GM23338 (cell line): ENCODE measurements around the gene CTNNAL1. TPM values are rescaled to one million over a fixed set of nuclear protein-coding genes. Genes with fewer than 3 reads are reported as not detected.

ENCODE experiments used
- ATAC-seq: fragments of 200-7000 bp; cut with Tn5 transposase; 3 replicates; pipeline ENCODE4 v1.9.1; 2020
- DNase-seq: peaks from one replicate; pipeline ENCODE4 v3.0.0-alpha.2; 2015; ENCODE audit warnings: low spot score
- H2AFZ ChIP-seq: fragments of 200-600 bp; sonication (generic); 2 replicates; pipeline ENCODE4 v1.8.0; 2016; ENCODE audit warnings: antibody characterized with exemption, mild to moderate bottlenecking, moderate library complexity
- H3F3A ChIP-seq: fragments of 200-600 bp; sonication (generic); replicated peaks from 2 replicates; pipeline ENCODE4 v1.8.0; 2017; ENCODE audit warnings: antibody characterized with exemption, mixed run types, low read depth
- H3K27ac ChIP-seq: fragments of 200-600 bp; sonication (generic); 2 replicates; pipeline ENCODE4 v1.6.1; 2016; ENCODE audit warnings: low read depth
- H3K27me3 ChIP-seq: fragments of 200-600 bp; sonication (generic); 2 replicates; pipeline ENCODE4 v1.8.0; 2016; ENCODE audit warnings: mild to moderate bottlenecking, mixed run types, moderate library complexity; ENCODE audit not compliant: insufficient read depth
- H3K36me3 ChIP-seq: fragments of 200-600 bp; sonication (generic); 2 replicates; pipeline ENCODE4 v1.8.0; 2016; ENCODE audit warnings: mild to moderate bottlenecking; ENCODE audit not compliant: insufficient read depth
- H3K4me1 ChIP-seq: fragments of 200-600 bp; sonication (generic); 2 replicates; pipeline ENCODE4 v1.8.0; 2016; ENCODE audit warnings: mild to moderate bottlenecking, moderate library complexity; ENCODE audit not compliant: insufficient read depth
- H3K4me2 ChIP-seq: fragments of 200-600 bp; sonication (generic); 2 replicates; pipeline ENCODE4 v1.7.1; 2017; ENCODE audit warnings: mixed run types
- H3K4me3 ChIP-seq: fragments of 200-600 bp; sonication (generic); 2 replicates; pipeline ENCODE4 v1.6.1; 2016; ENCODE audit warnings: mixed run types
- H3K79me2 ChIP-seq: fragments of 200-600 bp; sonication (generic); replicated peaks from 2 replicates; pipeline ENCODE4 v1.8.0; 2017; ENCODE audit warnings: mild to moderate bottlenecking; ENCODE audit not compliant: insufficient read depth
- H3K9me2 ChIP-seq: fragments of 200-600 bp; sonication (generic); 2 replicates; pipeline ENCODE4 v1.8.0; 2017; ENCODE audit not compliant: insufficient read depth
- H4K20me1 ChIP-seq: fragments of 200-600 bp; sonication (generic); replicated peaks from 2 replicates; pipeline ENCODE4 v1.8.0; 2017; ENCODE audit warnings: mild to moderate bottlenecking; ENCODE audit not compliant: insufficient read depth
- H3K27ac Mint-ChIP-seq: 2 replicates; pipeline ENCODE4 v1.8.0; 2020; ENCODE audit warnings: inconsistent platforms, mild to moderate bottlenecking, moderate library complexity, mixed read lengths
- H3K27me3 Mint-ChIP-seq: 3 replicates; pipeline ENCODE4 v1.8.0; 2022; ENCODE audit warnings: low read depth, mild to moderate bottlenecking, moderate library complexity, mixed read lengths, inconsistent platforms; ENCODE audit not compliant: insufficient read depth, poor library complexity
- H3K36me3 Mint-ChIP-seq: 3 replicates; pipeline ENCODE4 v1.8.0; 2021; ENCODE audit warnings: low read depth, mild to moderate bottlenecking, inconsistent platforms, moderate library complexity, mixed read lengths
- H3K4me1 Mint-ChIP-seq: 3 replicates; pipeline ENCODE4 v1.8.0; 2020; ENCODE audit warnings: mild to moderate bottlenecking, inconsistent platforms, mixed read lengths
- H3K4me3 Mint-ChIP-seq: 3 replicates; pipeline ENCODE4 v1.8.0; 2021; ENCODE audit warnings: moderate library complexity, mild to moderate bottlenecking, inconsistent platforms, mixed read lengths
- H3K9me3 Mint-ChIP-seq: 3 replicates; pipeline ENCODE4 v1.8.0; 2020; ENCODE audit warnings: moderate library complexity, mild to moderate bottlenecking, inconsistent platforms, mixed read lengths
- CREB1 ChIP-seq: fragments of 250-450 bp; sonication (Bioruptor Pico); IDR thresholded peaks from 2 replicates; pipeline ENCODE4 v1.5.0; 2020; ENCODE audit warnings: low read depth, mild to moderate bottlenecking, moderate library complexity
- CTCF ChIP-seq, 2 experiments: fragments of 200-600 bp in 1 of 2; sonication (generic) in 1 of 2; conservative IDR thresholded peaks; 2 replicates each; pipeline versions ENCODE4 v1.5.1 to v1.6.1; 2016 to 2017; ENCODE audit warnings: antibody characterized with exemption in 2 of 2, low read depth in 2 of 2, mild to moderate bottlenecking in 2 of 2, moderate library complexity in 1 of 2
- EZH2 ChIP-seq: fragments of 200-600 bp; sonication (generic); IDR thresholded peaks from one replicate; pipeline ENCODE4 v1.8.0; 2017; ENCODE audit warnings: antibody characterized with exemption, mild to moderate bottlenecking, low read depth; ENCODE audit not compliant: unreplicated experiment
- EZH2phosphoT487 ChIP-seq: fragments of 200-600 bp; sonication (generic); IDR thresholded peaks from one replicate; pipeline ENCODE4 v1.8.1; 2018; ENCODE audit warnings: antibody characterized with exemption; ENCODE audit not compliant: unreplicated experiment
- JUNB ChIP-seq: IDR thresholded peaks from one replicate; pipeline ENCODE4 v1.6.1; 2016; ENCODE audit warnings: antibody characterized with exemption; ENCODE audit not compliant: unreplicated experiment
- NANOG ChIP-seq: IDR thresholded peaks from 2 replicates; pipeline ENCODE4 v1.6.1; 2016; ENCODE audit warnings: antibody characterized with exemption, borderline replicate concordance
- POLR2AphosphoS5 ChIP-seq: IDR thresholded peaks from 2 replicates; pipeline ENCODE4 v1.6.1; 2016; ENCODE audit warnings: antibody characterized with exemption, low read depth
- ZNF331 ChIP-seq: fragments of 250-450 bp; sonication (Bioruptor Pico); IDR thresholded peaks from 2 replicates; pipeline ENCODE4 v1.5.0; 2020; ENCODE audit warnings: low read depth, mild to moderate bottlenecking, moderate library complexity
- ZNF462 ChIP-seq: fragments of 250-450 bp; sonication (Bioruptor Pico); IDR thresholded peaks from 2 replicates; pipeline ENCODE4 v1.5.0; 2020; ENCODE audit warnings: mild to moderate bottlenecking, moderate library complexity
- polyA plus RNA-seq: library from polyadenylated mRNA; unstranded; fragments of >200 nt; fragmentation: Nextera tagmentation; extraction: Ambion mirVana; gene quantifications from 2 replicates; pipeline ENCODE4 v1.2.1, GENCODE V29; 2016
- total RNA-seq: library from RNA; depleted of rRNA; stranded (reverse); fragments of >200 nt; shearing (Covaris generic); gene quantifications from 2 replicates; pipeline ENCODE4 v1.2.3, GENCODE V29; 2014
- TF ChIP-seq, protein P1 (sequence below): IDR thresholded peaks from 2 replicates; pipeline ENCODE4 v1.6.1; 2016; ENCODE audit warnings: antibody characterized with exemption

Gene CTNNAL1
- total and polyA plus RNA-seq, 2 experiments from 2014 or later, result 63.0 to 211 TPM

DNA sequence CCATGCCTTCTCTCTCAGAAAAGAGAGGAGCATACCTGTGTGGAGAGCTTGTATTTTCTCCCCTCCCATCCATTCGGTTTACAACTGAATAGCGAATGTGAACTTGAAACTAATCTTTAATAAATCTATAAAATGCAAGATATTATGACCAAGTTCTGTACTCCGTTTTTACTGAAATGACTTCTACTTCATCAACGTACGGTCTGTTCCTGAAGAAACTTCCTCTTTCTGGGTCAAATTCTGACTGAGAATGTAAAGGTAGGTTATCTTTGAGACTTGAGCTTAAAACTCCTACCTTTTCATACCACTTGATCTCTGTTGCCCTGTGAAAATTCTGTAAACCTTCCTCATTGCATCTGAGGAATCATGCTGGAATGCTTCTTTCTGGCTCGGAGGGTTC, 4.2 kb upstream of the CTNNAL1 start (continued):
- no peak for TF ChIP-seq ZNF462 (CRISPR knock-in tag)
- TF ChIP-seq CREB1 (CRISPR knock-in tag), result no peak

DNA sequence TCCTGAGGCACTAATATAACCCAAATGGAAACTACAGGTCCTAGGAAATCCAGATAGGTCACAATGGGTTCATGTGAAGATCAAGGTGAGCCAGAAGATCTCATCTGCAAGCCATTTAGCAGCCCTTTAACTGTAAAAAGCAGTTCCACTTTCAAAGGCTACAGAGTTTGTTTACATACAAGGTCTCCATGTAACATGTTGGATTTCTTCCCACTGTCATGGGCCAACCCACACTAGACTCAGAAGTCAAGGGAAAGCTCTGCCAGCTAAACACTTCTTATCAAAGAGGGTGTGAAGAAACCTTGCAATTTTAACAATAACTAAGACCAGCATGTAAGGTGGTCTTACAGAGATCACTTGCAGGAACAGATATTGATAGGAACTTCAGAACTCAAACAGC, 3.8 kb upstream of the CTNNAL1 start:
- Mint-ChIP-seq H3K4me1 (peaks cover 16% of the 10 kb centered on the region), H3K27me3 (peaks cover 7% of the 10 kb centered on the region), H3K36me3 (peaks cover 17% of the 10 kb centered on the region), H3K4me3 (no peak overlapping the region), H3K9me3 (no peaks in the 10 kb centered on the region), H3K27ac (no peak overlapping the region)
- no peak for TF ChIP-seq EZH2
- H3K79me2 ChIP-seq, result peaks cover 4% of the 10 kb centered on the region
- H2AFZ ChIP-seq, result no peak overlapping the region
- ATAC-seq (no peak), DNase-seq (no peak)
- no peak overlapping the region for H3K4me3 ChIP-seq
- H4K20me1 ChIP-seq, result peaks cover 4% of the 10 kb centered on the region
- H3K4me2 ChIP-seq, result no peak overlapping the region
- peaks cover 3% of the 10 kb centered on the region; the same call in 1 of the 2 replicates for H3K36me3 ChIP-seq
- no peaks in the 10 kb centered on the region for H3K9me2 ChIP-seq
- H3K27ac ChIP-seq, result no peak overlapping the region
- peaks cover 15% of the 10 kb centered on the region for H3K4me1 ChIP-seq
- H3F3A ChIP-seq, result peaks cover 6% of the 10 kb centered on the region
- peaks cover 3% of the 10 kb centered on the region for H3K27me3 ChIP-seq

DNA sequence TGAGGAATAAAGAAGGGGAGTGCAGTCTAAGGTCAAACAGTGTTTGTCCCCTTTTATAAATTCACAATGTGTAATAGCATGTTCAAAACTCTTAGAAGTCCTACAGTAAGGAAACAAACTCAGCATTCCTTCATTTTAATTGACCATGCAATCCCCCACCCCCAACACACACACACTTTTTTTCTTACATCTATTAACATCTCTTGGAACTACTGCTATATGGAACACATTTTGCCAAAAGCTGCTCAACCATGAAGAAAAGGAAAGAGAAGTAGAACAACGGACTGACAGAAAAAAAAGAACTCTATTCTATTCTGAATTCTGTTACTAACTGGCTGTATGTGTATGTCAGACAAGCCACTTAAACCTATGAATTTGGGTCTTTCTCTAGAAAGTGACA, 2.8 kb upstream of the CTNNAL1 start:
- H3K9me3 Mint-ChIP-seq, result no peaks in the 10 kb centered on the region
- Histone ChIP-seq H3K27ac (no peak overlapping the region), H3K9me2 (no peaks in the 10 kb centered on the region), H2AFZ (no peak overlapping the region), H3K4me2 (no peak overlapping the region), H3K4me3 (no peak overlapping the region), H3K4me1 (peaks cover 23% of the 10 kb centered on the region), H3F3A (peaks cover 6% of the 10 kb centered on the region), H3K27me3 (peaks cover 13% of the 10 kb centered on the region), H3K36me3 (peaks cover 3% of the 10 kb centered on the region; the same call in 1 of the 2 replicates), H4K20me1 (peaks cover 13% of the 10 kb centered on the region), H3K79me2 (peaks cover 14% of the 10 kb centered on the region)
- ATAC-seq, result no peak
- peaks cover 11% of the 10 kb centered on the region for H3K27me3 Mint-ChIP-seq
- H3K27ac Mint-ChIP-seq, result no peak overlapping the region
- H3K4me1 Mint-ChIP-seq, result peaks cover 23% of the 10 kb centered on the region
- no peak overlapping the region for H3K4me3 Mint-ChIP-seq
- no peak for DNase-seq
- peaks cover 17% of the 10 kb centered on the region for H3K36me3 Mint-ChIP-seq
- no peak for TF ChIP-seq EZH2phosphoT487
- no peak for TF ChIP-seq CREB1 (CRISPR knock-in tag)
- TF ChIP-seq POLR2AphosphoS5, result no peak
- no peak for TF ChIP-seq CTCF (conservative IDR thresholded peaks at IDR 0.05; ENCODE audit: low read depth in 2 of 2)
- no peak for TF ChIP-seq JUNB
- TF ChIP-seq, protein P1, sequence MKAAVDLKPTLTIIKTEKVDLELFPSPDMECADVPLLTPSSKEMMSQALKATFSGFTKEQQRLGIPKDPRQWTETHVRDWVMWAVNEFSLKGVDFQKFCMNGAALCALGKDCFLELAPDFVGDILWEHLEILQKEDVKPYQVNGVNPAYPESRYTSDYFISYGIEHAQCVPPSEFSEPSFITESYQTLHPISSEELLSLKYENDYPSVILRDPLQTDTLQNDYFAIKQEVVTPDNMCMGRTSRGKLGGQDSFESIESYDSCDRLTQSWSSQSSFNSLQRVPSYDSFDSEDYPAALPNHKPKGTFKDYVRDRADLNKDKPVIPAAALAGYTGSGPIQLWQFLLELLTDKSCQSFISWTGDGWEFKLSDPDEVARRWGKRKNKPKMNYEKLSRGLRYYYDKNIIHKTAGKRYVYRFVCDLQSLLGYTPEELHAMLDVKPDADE, result no peak
- no peak for TF ChIP-seq NANOG
- no peak for TF ChIP-seq EZH2
- TF ChIP-seq ZNF331 (CRISPR knock-in tag), result no peak
